Right lobe of liver (tissue), 6 donors: ENCODE data around the gene KCNC1. TPM values are rescaled to one million over a fixed set of nuclear protein-coding genes. Genes with fewer than 3 reads are reported as not detected.

Experiments used
- ATAC-seq, 4 donors: fragments of 200-7000 bp; cut with Tn5 transposase; one replicate each; pipeline ENCODE4 v1.9.1; 2020; ENCODE audit warnings: mild to moderate bottlenecking in 4 of 4, moderate library complexity in 4 of 4
- DNase-seq, 3 donors: peaks; one replicate each; pipeline ENCODE4 v3.0.0-alpha.2; 2020
- H3K27ac ChIP-seq, 3 donors: fragments of 200-600 bp; one replicate each; pipeline ENCODE4 v1.8.0; 2022
- H3K27me3 ChIP-seq, 2 donors: fragments of 200-600 bp; one replicate each; pipeline ENCODE4 v1.8.0; 2022
- H3K36me3 ChIP-seq, 4 donors: fragments of 200-600 bp; sonication (generic) in 1 of 4; one replicate each; pipeline versions ENCODE4 v1.5.1 to v1.8.0; 2017 to 2022; ENCODE audit warnings: control low read depth in 1 of 4
- H3K4me1 ChIP-seq, 4 donors: fragments of 200-600 bp; sonication (generic) in 1 of 4; one replicate each; pipeline versions ENCODE4 v1.5.1 to v1.8.0; 2017 to 2022; ENCODE audit warnings: control low read depth in 1 of 4
- H3K4me3 ChIP-seq, 3 donors: fragments of 200-600 bp; one replicate each; pipeline ENCODE4 v1.8.0; 2022
- H3K9me3 ChIP-seq, 4 donors: fragments of 200-600 bp; sonication (generic) in 1 of 4; one replicate each; pipeline versions ENCODE4 v1.5.1 to v1.8.0; 2017 to 2022; ENCODE audit warnings: control low read depth in 1 of 4
- CTCF ChIP-seq, 4 donors: fragments of 200-600 bp in 3 of 4; fragments of 450-650 bp in 1 of 4; IDR thresholded peaks; one replicate each; pipeline versions ENCODE4 v1.5.1 to v1.8.0; 2016 to 2022; ENCODE audit warnings: antibody characterized with exemption in 4 of 4, mild to moderate bottlenecking in 2 of 4
- POLR2A ChIP-seq: fragments of 450-650 bp; IDR thresholded peaks from one replicate; pipeline ENCODE4 v1.6.1; 2017; ENCODE audit warnings: antibody characterized with exemption, mild to moderate bottlenecking
- WGBS: methylation state at CpG from one replicate; pipeline ENCODE4 v1.1.6; 2018; ENCODE audit warnings: low coverage, low lambda C conversion rate; ENCODE audit not compliant: insufficient coverage; ENCODE audit errors: missing lambda C conversion rate; 5-methylcytosine and 5-hydroxymethylcytosine counted together
- intact Hi-C, 2 donors: fragments of 100-400 bp; cut with DNase I; formaldehyde crosslinking; loops; one replicate each; pipeline versions ENCODE4 v1.11.2 to v1.14.1; 2022
- total RNA-seq, 6 experiments: library from RNA; depleted of rRNA in 2 of 6; stranded (reverse); fragments of >200 nt in 2 of 6; fragmentation: NEBNext Ultra II Directional in 3 of 6; extraction: Animal tissue kit (Norgen Biotek cat#: 25700) in 3 of 6; gene quantifications; one replicate each; pipeline versions ENCODE4 v1.1.0 to v1.2.4, GENCODE V29; 2016 to 2023
- donor health status: DM: no; HTN: yes; CAD: no.
- donor health status: DM: no; HTN: no; CAD: no.
- donor health status: DM: no; HTN: no; CAD: no.
- donor health status: DM: no; HTN: yes; CAD: no.
- donor health status: DM: no; HTN: yes; CAD: no.

KCNC1 gene
- total RNA-seq, 6 experiments from 2014 or later = not detected

DNA sequence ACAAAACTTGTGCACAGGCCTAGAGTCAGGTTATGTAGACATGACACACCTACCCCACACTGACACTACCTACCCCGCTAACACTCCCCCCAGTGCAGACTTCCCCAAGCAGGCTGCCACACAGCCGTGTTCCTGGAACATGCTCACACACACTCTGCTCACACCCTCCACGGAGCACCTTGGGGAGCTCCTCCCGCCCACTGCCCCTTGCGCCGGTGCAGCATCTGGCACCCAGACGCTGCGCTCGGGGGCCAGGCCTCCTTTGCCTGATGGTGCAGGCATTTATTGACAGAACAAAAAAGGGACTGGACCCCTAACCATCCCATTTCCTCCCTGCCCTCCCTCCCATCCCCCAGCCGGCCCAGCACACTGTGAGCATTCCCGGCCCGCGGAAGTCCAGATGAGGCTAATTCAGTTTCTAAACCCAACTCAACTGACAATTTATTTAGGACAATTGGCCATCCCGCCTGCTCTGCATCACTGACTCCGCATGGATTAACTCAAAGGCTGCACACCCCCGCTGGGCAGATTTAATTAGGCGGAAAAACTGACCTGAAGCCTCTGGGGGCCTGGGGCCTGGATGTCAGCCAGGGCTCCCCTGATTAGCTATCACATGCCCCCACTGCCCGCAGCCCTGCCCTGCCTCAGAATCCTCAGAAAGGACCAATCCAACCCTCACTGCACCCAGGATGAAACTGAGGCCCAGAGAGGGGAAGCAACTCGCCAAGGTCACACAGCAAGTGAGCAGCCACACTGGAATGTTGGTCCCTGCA lies 30.1 kb downstream of the KCNC1 start:
- ATAC-seq = no peak
- Histone ChIP-seq H3K36me3 (no peaks in the 10 kb centered on the region), H3K9me3 (no peaks in the 10 kb centered on the region), H3K27ac (no peak overlapping the region), H3K4me1 (peaks cover 0 to 2% (median under 1%) of the 10 kb centered on the region in 4 donors), H3K27me3 (no peaks in the 10 kb centered on the region), H3K4me3 (no peak overlapping the region)
- 65% methylated on average over 4 of the region's 19 CpGs for whole genome bisulfite sequencing
- no peak for TF ChIP-seq POLR2A
- no peak for TF ChIP-seq CTCF (IDR thresholded peaks at IDR 0.05)
- intact Hi-C loops = loop anchor here in 1 of 2 donors (5.0 kb wide), 1 partner anchor 213 kb away; no protein-coding TSS in a partner anchor
- no peak for DNase-seq

- H3K27ac ChIP-seq = no peak overlapping the region
- no peaks in the 10 kb centered on the region for H3K9me3 ChIP-seq
- intact Hi-C loops = no loop called here
- no peak overlapping the region for H3K4me3 ChIP-seq
- peaks cover 0 to 10% (median 4%) of the 10 kb centered on the region in 4 donors for H3K4me1 ChIP-seq
- no peaks in the 10 kb centered on the region for H3K36me3 ChIP-seq
- ATAC-seq = no peak
- WGBS = 73% methylated on average over 6 of the region's 13 CpGs
- TF ChIP-seq CTCF (IDR thresholded peaks at IDR 0.05) (no peak), POLR2A (no peak)
- peak in 1 of 3 donors; percentile 25 for DNase-seq
- no peaks in the 10 kb centered on the region for H3K27me3 ChIP-seq
Observed at GRCh38 chr11:17765356-17766072, 30.9 kb downstream of the KCNC1 start.

DNA sequence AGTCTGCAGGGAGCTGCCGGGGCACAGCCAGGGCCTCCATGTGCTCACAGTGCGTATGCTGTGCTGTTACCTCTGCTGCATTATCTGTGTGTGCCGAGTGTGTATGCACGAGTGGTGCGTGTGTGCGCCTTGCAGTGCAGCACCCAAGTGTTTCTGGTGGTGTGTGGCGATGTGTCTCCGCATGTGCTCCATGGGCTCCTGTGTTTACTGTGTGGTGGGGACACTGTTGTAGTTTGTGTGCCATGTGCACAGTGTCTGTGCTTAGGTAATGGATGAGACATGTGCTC lies 31.4 kb downstream of the KCNC1 start:
- no peak overlapping the region for H3K4me3 ChIP-seq
- TF ChIP-seq CTCF (IDR thresholded peaks at IDR 0.05) (no peak), POLR2A (no peak)
- intact Hi-C loops = no loop called here
- no peak overlapping the region for H3K27ac ChIP-seq
- H3K4me1 ChIP-seq = peaks cover 0 to 13% (median 6%) of the 10 kb centered on the region in 4 donors
- no peaks in the 10 kb centered on the region for H3K27me3 ChIP-seq
- H3K36me3 ChIP-seq = no peaks in the 10 kb centered on the region
- H3K9me3 ChIP-seq = no peaks in the 10 kb centered on the region
- ATAC-seq (no peak), DNase-seq (no peak)
- WGBS = no CpG with 5 or more reads among the region's 8 CpGs

GRCh38 chr11:17766590-17766989 lies 32.0 kb downstream of the KCNC1 start:
- Histone ChIP-seq H3K9me3 (no peaks in the 10 kb centered on the region), H3K4me1 (peaks cover 0 to 13% (median 6%) of the 10 kb centered on the region in 4 donors), H3K4me3 (no peak overlapping the region), H3K27ac (no peak overlapping the region), H3K27me3 (no peaks in the 10 kb centered on the region), H3K36me3 (no peaks in the 10 kb centered on the region)
- DNase-seq (no peak), ATAC-seq (no peak)
- no CpG with 5 or more reads among the region's 5 CpGs for WGBS
- TF ChIP-seq POLR2A (no peak), CTCF (IDR thresholded peaks at IDR 0.05) (no peak)
- intact Hi-C loops = no loop called here
